Skeletal muscle satellite cell (primary cell): ENCODE measurements around the gene VSIR.

Experiments used
- H3K27me3 ChIP-seq: 2 replicates; pipeline ENCODE4 v1.7.0; 2013; ENCODE audit warnings: low read length; ENCODE audit not compliant: control insufficient read depth, insufficient read depth
- H3K36me3 ChIP-seq: 2 replicates; pipeline ENCODE4 v1.7.0; 2013; ENCODE audit warnings: mild to moderate bottlenecking, control low read depth, low read length; ENCODE audit not compliant: insufficient read depth
- H3K4me1 ChIP-seq: 2 replicates; pipeline ENCODE4 v1.7.0; 2013; ENCODE audit warnings: low read length; ENCODE audit not compliant: control insufficient read depth, insufficient read depth
- H3K4me2 ChIP-seq: 2 replicates; pipeline ENCODE4 v1.7.0; 2013; ENCODE audit warnings: mild to moderate bottlenecking, low read length
- H3K4me3 ChIP-seq: 2 replicates; pipeline ENCODE4 v1.7.0; 2013; ENCODE audit warnings: low read length
- H3K9ac ChIP-seq: 2 replicates; pipeline ENCODE4 v1.7.0; 2013; ENCODE audit warnings: mild to moderate bottlenecking, low read depth, low read length, moderate library complexity
- H3K9me3 ChIP-seq: replicated peaks from 2 replicates; pipeline ENCODE4 v1.7.0; 2013; ENCODE audit warnings: mild to moderate bottlenecking, control low read depth, low read length

Gene VSIR

DNA sequence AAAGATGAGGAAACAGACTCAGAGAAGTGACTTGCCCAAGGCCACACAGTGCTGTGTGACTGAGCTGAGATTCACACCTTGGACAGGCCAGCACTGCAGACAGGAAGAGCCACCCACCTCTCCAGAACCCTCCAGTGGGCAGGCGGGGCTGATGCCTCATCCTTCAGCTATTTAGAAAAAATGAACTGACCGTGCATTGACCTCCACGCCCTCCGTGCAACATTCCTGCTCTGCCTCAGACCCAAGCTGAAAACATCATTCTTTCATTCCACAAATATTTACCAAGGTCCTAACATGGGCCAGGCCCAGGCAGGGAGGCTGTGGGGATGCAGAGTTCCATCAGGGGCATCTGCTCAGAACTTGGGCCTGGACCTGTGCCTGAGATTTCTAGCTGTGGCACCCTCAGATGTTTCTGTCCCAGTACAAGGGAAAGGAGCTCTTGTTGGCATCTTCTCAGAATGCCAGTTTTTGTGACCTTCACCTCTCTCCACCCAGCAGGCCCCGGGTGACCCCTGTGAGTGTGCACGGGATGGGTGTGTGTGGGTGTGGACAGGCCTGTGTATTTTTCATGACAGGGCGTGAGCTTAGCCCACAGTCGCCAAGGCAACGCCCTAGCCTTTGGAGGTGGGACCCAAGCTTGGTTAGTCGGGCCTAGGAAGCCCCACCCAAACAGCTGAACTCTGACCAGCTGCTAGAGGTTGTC lies 6.5 kb downstream of the VSIR start:
- peak overlapping the region; percentile 76 for H3K4me2 ChIP-seq
- H3K4me1 ChIP-seq: peaks cover 87% of the 10 kb centered on the region
- no peaks in the 10 kb centered on the region for H3K36me3 ChIP-seq
- H3K27me3 ChIP-seq: no peaks in the 10 kb centered on the region
- H3K9me3 ChIP-seq: no peaks in the 10 kb centered on the region
- H3K4me3 ChIP-seq: peak overlapping the region; percentile 47
- peak overlapping the region; percentile 82 for H3K9ac ChIP-seq

DNA sequence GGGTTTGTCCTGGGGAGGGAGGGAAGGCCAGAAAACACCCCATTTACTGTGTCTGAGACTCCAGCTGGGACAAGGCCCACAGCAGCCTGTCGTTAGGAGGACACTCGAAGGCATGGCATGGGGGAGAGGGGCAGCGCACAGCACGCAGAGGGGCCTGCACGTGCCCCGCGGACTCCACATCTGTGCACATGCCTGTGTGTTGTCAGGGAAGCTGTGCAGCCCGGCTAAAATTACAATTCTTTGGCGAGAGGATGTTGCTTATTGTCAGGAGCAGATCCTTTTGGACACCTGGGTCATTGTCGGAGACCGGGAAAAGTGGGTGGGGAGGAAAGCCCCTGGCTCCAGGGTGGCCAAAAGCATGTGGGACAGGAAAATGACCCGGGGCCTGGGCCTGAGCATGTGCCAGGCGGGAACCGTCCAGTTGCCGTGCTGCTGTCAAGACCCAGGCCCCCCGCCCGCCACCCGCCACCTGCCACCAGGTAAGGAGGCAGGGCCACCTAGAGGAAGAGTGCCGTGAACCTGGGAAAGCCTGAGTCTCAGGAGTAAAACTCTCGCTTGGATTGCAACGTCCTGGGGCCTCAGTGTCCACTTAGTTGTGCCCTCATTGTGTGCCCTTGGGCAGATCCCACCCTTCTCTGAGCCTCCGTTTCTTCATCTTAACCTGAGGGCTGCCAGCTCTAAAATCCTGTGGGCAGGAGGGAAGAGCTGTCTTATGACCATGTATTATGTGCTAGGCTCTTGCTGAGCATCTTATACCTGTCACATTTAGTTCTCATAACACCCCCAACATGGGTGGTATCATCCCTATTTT lies 7.2 kb downstream of the VSIR start:
- peaks cover 80% of the 10 kb centered on the region for H3K4me1 ChIP-seq
- peak overlapping the region; percentile 11 for H3K4me2 ChIP-seq
- H3K4me3 ChIP-seq: no peak overlapping the region
- peak overlapping the region; percentile 42 for H3K9ac ChIP-seq
- no peaks in the 10 kb centered on the region for H3K36me3 ChIP-seq
- no peaks in the 10 kb centered on the region for H3K9me3 ChIP-seq
- no peaks in the 10 kb centered on the region for H3K27me3 ChIP-seq

- H3K9ac ChIP-seq: peak overlapping the region; percentile 42
- peaks cover 73% of the 10 kb centered on the region for H3K4me1 ChIP-seq
- H3K9me3 ChIP-seq: no peaks in the 10 kb centered on the region
- no peak overlapping the region for H3K4me2 ChIP-seq
- no peaks in the 10 kb centered on the region for H3K36me3 ChIP-seq
- no peak overlapping the region for H3K4me3 ChIP-seq
- H3K27me3 ChIP-seq: no peaks in the 10 kb centered on the region
These were observed 8.0 kb downstream of the VSIR start for GRCh38 chr10:71765176-71765904.

- peak overlapping the region; percentile 22 for H3K9ac ChIP-seq
- H3K9me3 ChIP-seq: no peaks in the 10 kb centered on the region
- no peak overlapping the region for H3K4me3 ChIP-seq
- H3K4me2 ChIP-seq: peak overlapping the region; percentile 7
- no peaks in the 10 kb centered on the region for H3K36me3 ChIP-seq
- peaks cover 57% of the 10 kb centered on the region for H3K4me1 ChIP-seq
- no peaks in the 10 kb centered on the region for H3K27me3 ChIP-seq
These were observed 9.8 kb downstream of the VSIR start for GRCh38 chr10:71763352-71764127.

DNA sequence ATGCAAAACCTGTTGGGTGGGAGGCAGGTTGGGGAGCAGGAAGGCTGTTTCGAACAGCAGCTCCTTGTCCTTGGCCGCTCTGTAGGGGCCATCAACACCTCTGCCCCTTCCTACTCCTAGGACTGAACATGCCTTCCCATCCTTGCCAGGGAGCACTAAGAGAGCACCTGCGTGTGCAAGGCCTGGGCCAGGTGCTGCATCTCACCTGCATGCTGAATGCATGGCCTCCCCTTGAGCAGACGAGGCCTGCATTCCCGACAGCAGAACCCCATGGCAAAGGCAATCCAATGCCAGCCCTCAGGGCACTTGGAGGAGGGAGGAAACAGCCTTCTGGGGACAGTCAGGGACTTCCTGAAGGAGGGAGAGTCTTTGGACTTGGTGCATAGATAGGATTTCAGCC lies 11.0 kb downstream of the VSIR start:
- Histone ChIP-seq H3K9me3 (no peaks in the 10 kb centered on the region), H3K4me1 (peaks cover 50% of the 10 kb centered on the region), H3K9ac (no peak overlapping the region), H3K27me3 (no peaks in the 10 kb centered on the region), H3K4me2 (no peak overlapping the region), H3K36me3 (no peaks in the 10 kb centered on the region), H3K4me3 (no peak overlapping the region)

- H3K9me3 ChIP-seq: no peaks in the 10 kb centered on the region
- H3K4me2 ChIP-seq: no peak overlapping the region
- peaks cover 5% of the 10 kb centered on the region for H3K27me3 ChIP-seq
- no peaks in the 10 kb centered on the region for H3K36me3 ChIP-seq
- H3K9ac ChIP-seq: no peak overlapping the region
- peaks cover 46% of the 10 kb centered on the region for H3K4me1 ChIP-seq
- H3K4me3 ChIP-seq: no peak overlapping the region
These were observed 11.7 kb downstream of the VSIR start for GRCh38 chr10:71761541-71762113.

DNA sequence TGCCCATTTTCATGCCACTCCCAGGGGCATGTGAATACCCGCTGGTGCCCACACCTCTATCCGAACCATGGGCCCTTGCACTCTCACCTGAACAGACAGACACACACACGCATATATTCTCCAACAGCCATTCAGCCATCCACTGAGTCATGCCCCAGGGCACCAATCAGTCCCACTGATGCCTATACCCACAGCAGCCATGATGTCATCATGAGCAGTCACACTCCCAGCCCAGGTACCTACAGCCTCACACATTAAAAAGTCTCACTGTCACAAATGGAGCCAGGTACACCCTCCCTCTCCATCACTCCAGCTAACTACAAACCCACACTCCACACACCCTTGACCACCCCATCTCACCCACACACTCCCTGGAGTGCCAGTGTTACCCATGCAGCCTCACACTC lies 12.2 kb downstream of the VSIR start:
- peaks cover 10% of the 10 kb centered on the region for H3K27me3 ChIP-seq
- peaks cover 45% of the 10 kb centered on the region for H3K4me1 ChIP-seq
- H3K4me2 ChIP-seq: no peak overlapping the region
- H3K4me3 ChIP-seq: no peak overlapping the region
- no peaks in the 10 kb centered on the region for H3K9me3 ChIP-seq
- H3K9ac ChIP-seq: no peak overlapping the region
- H3K36me3 ChIP-seq: no peaks in the 10 kb centered on the region

GRCh38 chr10:71757399-71757922 lies 15.9 kb downstream of the VSIR start:
- Histone ChIP-seq H3K36me3 (no peaks in the 10 kb centered on the region), H3K4me1 (peaks cover 10% of the 10 kb centered on the region)

GRCh38 chr10:71756311-71757191 lies 16.8 kb downstream of the VSIR start:
- Histone ChIP-seq H3K36me3 (no peaks in the 10 kb centered on the region), H3K9me3 (no peaks in the 10 kb centered on the region), H3K9ac (no peak overlapping the region), H3K27me3 (peaks cover 20% of the 10 kb centered on the region), H3K4me3 (no peak overlapping the region), H3K4me2 (no peak overlapping the region), H3K4me1 (peaks cover 10% of the 10 kb centered on the region)

More at GRCh38 chr10:71757399-71757922, 15.9 kb downstream of the VSIR start:
- no peaks in the 10 kb centered on the region for H3K9me3 ChIP-seq
- H3K27me3 ChIP-seq: peaks cover 20% of the 10 kb centered on the region
- H3K4me2 ChIP-seq: no peak overlapping the region
- H3K9ac ChIP-seq: no peak overlapping the region
- H3K4me3 ChIP-seq: no peak overlapping the region
